DND-41 (cell line): ENCODE measurements around the gene FYB1.

Experiments
- ATAC-seq: fragments of 200-7000 bp; cut with Tn5 transposase; 3 replicates; pipeline ENCODE4 v1.9.1; 2021; ENCODE audit warnings: low read depth; ENCODE audit not compliant: insufficient read depth
- DNase-seq: peaks from one replicate; pipeline ENCODE4 v3.0.0-alpha.2; 2020
- H2AFZ ChIP-seq: 2 replicates; pipeline ENCODE4 v1.6.0; 2012; ENCODE audit warnings: low read depth, low read length
- H3K27ac ChIP-seq: 2 replicates; pipeline ENCODE4 v1.5.1; 2012; ENCODE audit warnings: low read length, inconsistent platforms
- H3K27me3 ChIP-seq: fragments of 200-600 bp; sonication (generic); 2 replicates; pipeline ENCODE4 v1.6.0; 2012; ENCODE audit warnings: low read length, mild to moderate bottlenecking, inconsistent platforms; ENCODE audit not compliant: insufficient read depth, poor library complexity
- H3K36me3 ChIP-seq: 2 replicates; pipeline ENCODE4 v1.5.1; 2012; ENCODE audit warnings: low read length, inconsistent platforms; ENCODE audit not compliant: insufficient read depth
- H3K4me1 ChIP-seq: 2 replicates; pipeline ENCODE4 v1.5.1; 2012; ENCODE audit warnings: mild to moderate bottlenecking, low read length; ENCODE audit not compliant: insufficient read depth
- H3K4me2 ChIP-seq: 2 replicates; pipeline ENCODE4 v1.6.0; 2012; ENCODE audit warnings: mild to moderate bottlenecking, moderate library complexity, low read length, inconsistent platforms; ENCODE audit not compliant: insufficient read depth
- H3K4me3 ChIP-seq, 2 experiments: fragments of 200-600 bp in 1 of 2; shearing (Covaris generic) in 1 of 2; 2 replicates each; pipeline ENCODE4 v1.5.1; 2012 to 2016; ENCODE audit warnings: inconsistent platforms in 2 of 2, low read length in 2 of 2, mild to moderate bottlenecking in 2 of 2, low read depth in 1 of 2, moderate library complexity in 1 of 2
- H3K79me2 ChIP-seq: 2 replicates; pipeline ENCODE4 v1.6.0; 2012; ENCODE audit warnings: low read length, inconsistent platforms; ENCODE audit not compliant: insufficient read depth
- H3K9ac ChIP-seq: 2 replicates; pipeline ENCODE4 v1.6.0; 2012; ENCODE audit warnings: low read depth, mild to moderate bottlenecking, inconsistent platforms, low read length, moderate library complexity
- H3K9me3 ChIP-seq: 2 replicates; pipeline ENCODE4 v1.5.1; 2012; ENCODE audit warnings: low read length, moderate library complexity, mild to moderate bottlenecking, inconsistent platforms; ENCODE audit not compliant: insufficient read depth, severe bottlenecking
- H4K20me1 ChIP-seq: 2 replicates; pipeline ENCODE4 v1.6.0; 2012; ENCODE audit warnings: low read length; ENCODE audit not compliant: insufficient read depth
- EZH2 ChIP-seq: IDR thresholded peaks from 3 replicates; pipeline ENCODE4 v1.6.1; 2012; ENCODE audit warnings: borderline replicate concordance, low read depth, mild to moderate bottlenecking, moderate library complexity, low read length, inconsistent platforms; ENCODE audit not compliant: severe bottlenecking
- TF ChIP-seq, protein P1 (sequence below): IDR thresholded peaks from 2 replicates; pipeline ENCODE4 v1.5.1; 2012; ENCODE audit warnings: borderline replicate concordance, low read length, moderate library complexity, mild to moderate bottlenecking; ENCODE audit not compliant: poor library complexity, severe bottlenecking; ENCODE audit errors: extremely low read depth

FYB1 gene

DNA sequence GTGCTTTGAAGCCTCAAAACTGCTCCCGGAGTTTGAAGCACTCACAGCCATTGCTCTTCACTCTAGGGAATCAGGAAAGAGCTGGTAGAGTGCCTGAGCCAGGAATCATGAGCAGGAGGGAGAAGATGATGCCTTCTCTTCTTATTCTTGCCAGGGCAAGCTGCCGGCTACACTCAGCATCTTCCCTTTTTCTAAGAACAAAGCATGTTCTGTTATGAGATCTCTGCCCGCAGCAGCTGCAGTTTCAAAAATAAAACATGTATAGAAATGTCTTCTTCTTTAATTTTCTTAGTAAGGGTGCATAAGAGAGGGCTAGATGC lies 87.3 kb downstream of the FYB1 start:
- no peak overlapping the region for H3K4me2 ChIP-seq

DNA sequence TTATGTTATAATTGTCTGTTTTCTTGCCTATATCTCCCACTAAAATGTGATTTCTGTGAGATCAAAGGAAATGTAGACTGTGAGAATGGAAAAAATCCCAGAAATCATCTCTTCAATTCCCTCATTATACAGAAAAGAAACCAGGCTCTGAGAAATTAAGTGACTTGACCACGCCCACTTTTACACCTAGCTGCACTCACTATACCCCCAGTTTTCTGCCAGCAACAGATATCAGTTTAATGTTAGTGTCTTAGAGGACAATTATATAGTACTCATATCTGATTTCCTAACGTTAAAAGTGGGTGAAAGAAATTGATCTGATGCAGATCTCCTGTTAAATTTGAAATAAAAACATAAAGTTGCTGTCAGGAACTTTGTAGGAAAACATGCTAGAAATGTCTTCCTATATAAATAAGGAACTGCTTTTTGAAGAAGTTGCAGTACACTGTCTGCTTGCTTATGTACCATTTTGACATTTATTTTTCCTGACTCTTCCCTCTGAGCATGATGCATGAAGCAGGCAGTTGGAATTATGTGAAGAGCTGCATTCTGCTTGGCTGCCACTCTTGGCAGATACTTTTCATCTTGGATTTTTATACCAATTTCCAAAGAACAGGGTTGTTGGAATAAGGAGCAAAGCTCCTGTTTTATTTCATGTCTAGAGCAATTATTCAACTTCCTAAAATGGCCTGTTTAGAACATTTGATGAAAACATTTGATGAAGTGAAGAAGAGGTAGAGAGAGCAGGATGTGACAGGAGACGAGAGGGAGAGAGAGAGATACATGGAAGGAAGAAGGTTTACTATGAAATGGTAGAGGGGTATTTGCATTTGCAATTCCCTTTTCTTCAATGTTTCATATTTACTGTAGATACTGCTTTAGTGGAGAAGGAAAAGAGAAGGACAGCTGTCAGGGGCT lies 87.9 kb downstream of the FYB1 start:
- H3K79me2 ChIP-seq = no peaks in the 10 kb centered on the region
- H3K27me3 ChIP-seq = no peaks in the 10 kb centered on the region
- no peak overlapping the region for H3K4me2 ChIP-seq
- H3K4me1 ChIP-seq = no peaks in the 10 kb centered on the region
- H2AFZ ChIP-seq = no peak overlapping the region
- TF ChIP-seq, protein P1, sequence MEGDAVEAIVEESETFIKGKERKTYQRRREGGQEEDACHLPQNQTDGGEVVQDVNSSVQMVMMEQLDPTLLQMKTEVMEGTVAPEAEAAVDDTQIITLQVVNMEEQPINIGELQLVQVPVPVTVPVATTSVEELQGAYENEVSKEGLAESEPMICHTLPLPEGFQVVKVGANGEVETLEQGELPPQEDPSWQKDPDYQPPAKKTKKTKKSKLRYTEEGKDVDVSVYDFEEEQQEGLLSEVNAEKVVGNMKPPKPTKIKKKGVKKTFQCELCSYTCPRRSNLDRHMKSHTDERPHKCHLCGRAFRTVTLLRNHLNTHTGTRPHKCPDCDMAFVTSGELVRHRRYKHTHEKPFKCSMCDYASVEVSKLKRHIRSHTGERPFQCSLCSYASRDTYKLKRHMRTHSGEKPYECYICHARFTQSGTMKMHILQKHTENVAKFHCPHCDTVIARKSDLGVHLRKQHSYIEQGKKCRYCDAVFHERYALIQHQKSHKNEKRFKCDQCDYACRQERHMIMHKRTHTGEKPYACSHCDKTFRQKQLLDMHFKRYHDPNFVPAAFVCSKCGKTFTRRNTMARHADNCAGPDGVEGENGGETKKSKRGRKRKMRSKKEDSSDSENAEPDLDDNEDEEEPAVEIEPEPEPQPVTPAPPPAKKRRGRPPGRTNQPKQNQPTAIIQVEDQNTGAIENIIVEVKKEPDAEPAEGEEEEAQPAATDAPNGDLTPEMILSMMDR = no peak
- TF ChIP-seq EZH2 = no peak
- no peak overlapping the region for H3K9ac ChIP-seq
- no peak overlapping the region for H3K4me3 ChIP-seq
- H3K9me3 ChIP-seq = no peaks in the 10 kb centered on the region
- DNase-seq (no peak), ATAC-seq (no peak)
- no peak overlapping the region for H3K27ac ChIP-seq
- no peaks in the 10 kb centered on the region for H3K36me3 ChIP-seq
- no peaks in the 10 kb centered on the region for H4K20me1 ChIP-seq

More for the DNA sequence above, 87.3 kb downstream of the FYB1 start:
- Histone ChIP-seq H2AFZ (no peak overlapping the region), H4K20me1 (no peaks in the 10 kb centered on the region), H3K79me2 (no peaks in the 10 kb centered on the region), H3K36me3 (no peaks in the 10 kb centered on the region), H3K9ac (no peak overlapping the region), H3K4me1 (no peaks in the 10 kb centered on the region), H3K4me3 (no peak overlapping the region), H3K9me3 (no peaks in the 10 kb centered on the region), H3K27ac (no peak overlapping the region), H3K27me3 (no peaks in the 10 kb centered on the region)
- ATAC-seq (no peak), DNase-seq (no peak)
- TF ChIP-seq, protein P1 = no peak
- TF ChIP-seq EZH2 = no peak

DNA sequence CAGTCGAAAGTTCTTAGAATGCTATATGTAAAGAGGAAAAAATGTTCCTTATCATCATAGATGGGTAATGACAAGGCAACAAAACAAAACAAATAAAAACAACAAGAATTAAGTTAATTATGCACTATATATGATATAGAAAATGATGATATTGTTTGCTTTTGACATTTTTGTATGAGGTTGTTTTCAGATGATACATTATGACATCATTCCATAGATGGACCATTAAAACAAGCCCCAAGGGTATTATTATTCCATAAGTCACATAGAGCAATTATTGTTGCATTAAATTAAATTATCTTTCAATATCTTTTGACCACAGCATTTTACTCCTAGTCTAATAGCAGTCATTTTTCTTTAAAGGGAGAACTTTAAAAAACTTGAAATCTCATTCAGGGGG lies 88.6 kb downstream of the FYB1 start:
- Histone ChIP-seq H3K4me2 (no peak overlapping the region), H3K36me3 (no peaks in the 10 kb centered on the region), H2AFZ (no peak overlapping the region), H3K27ac (no peak overlapping the region), H3K9ac (no peak overlapping the region), H3K4me1 (no peaks in the 10 kb centered on the region), H3K9me3 (no peaks in the 10 kb centered on the region), H4K20me1 (no peaks in the 10 kb centered on the region), H3K79me2 (no peaks in the 10 kb centered on the region), H3K27me3 (no peaks in the 10 kb centered on the region), H3K4me3 (no peak overlapping the region)
- no peak for ATAC-seq
- TF ChIP-seq EZH2 = no peak
- TF ChIP-seq, protein P1 = no peak
- no peak for DNase-seq
